CD4-positive, alpha-beta T cell (primary cell): ENCODE measurements around the gene ZNF286A. TPM values are rescaled to one million over a fixed set of nuclear protein-coding genes. Genes with fewer than 3 reads are reported as not detected.
"Not testable (repeated sequence)": the region's sequence is repeated elsewhere in the genome, so short reads cannot be mapped to it uniquely, and the experiment has no call there.

Experiments
- ATAC-seq: fragments of 200-7000 bp; cut with Tn5 transposase; one replicate; pipeline ENCODE4 v1.10.0; 2022; ENCODE audit warnings: mild to moderate bottlenecking; ENCODE audit not compliant: poor library complexity
- CTCF ChIA-PET: fragments of 350-600 bp; sonication (Branson Sonifier 250); formaldehyde crosslinking; loops from one replicate; lab custom pipeline; 2021; ENCODE audit warnings: antibody characterized with exemption, inconsistent platforms; lab: Charles Lee
- POLR2A ChIA-PET: fragments of 350-600 bp; sonication (Branson Sonifier 250); formaldehyde crosslinking; loops from one replicate; lab custom pipeline; 2021; ENCODE audit warnings: antibody characterized with exemption, inconsistent platforms; lab: Charles Lee
- DNase-seq, 14 experiments: peaks; one replicate each; pipeline ENCODE4 v3.0.0-alpha.2; 2013 to 2020; ENCODE audit warnings: mixed read lengths in 2 of 14
- H3K27ac ChIP-seq, 2 donors: one replicate each; pipeline versions ENCODE4 v1.5.1 to v1.7.0; 2013; ENCODE audit warnings: low read length in 2 of 2, low read depth in 1 of 2, mild to moderate bottlenecking in 1 of 2
- H3K27me3 ChIP-seq, 2 experiments: 1 replicate in 1 of 2; 2 replicates in 1 of 2; pipeline versions ENCODE4 v1.6.1 to v1.7.0; 2013; ENCODE audit warnings: low read length in 2 of 2, control low read depth in 1 of 2, mild to moderate bottlenecking in 1 of 2, moderate library complexity in 1 of 2; ENCODE audit not compliant: insufficient read depth in 2 of 2, control insufficient read depth in 1 of 2
- H3K36me3 ChIP-seq: one replicate; pipeline ENCODE4 v1.6.1; 2013; ENCODE audit warnings: low read length, control low read depth; ENCODE audit not compliant: insufficient read depth
- H3K4me1 ChIP-seq: one replicate; pipeline ENCODE4 v1.6.1; 2013; ENCODE audit warnings: low read length, control low read depth; ENCODE audit not compliant: insufficient read depth
- H3K4me3 ChIP-seq: one replicate; pipeline ENCODE4 v1.5.1; 2013; ENCODE audit warnings: mild to moderate bottlenecking, low read length, moderate library complexity
- H3K9me3 ChIP-seq, 2 experiments: 1 replicate in 1 of 2; 2 replicates in 1 of 2; pipeline versions ENCODE4 v1.6.1 to v1.7.0; 2013; ENCODE audit warnings: low read length in 2 of 2, mild to moderate bottlenecking in 2 of 2, control low read depth in 1 of 2, moderate library complexity in 1 of 2; ENCODE audit not compliant: control insufficient read depth in 1 of 2, insufficient read depth in 1 of 2
- H3K27ac Mint-ChIP-seq: one replicate; pipeline ENCODE4 v1.8.0; 2020; ENCODE audit warnings: mixed read lengths
- H3K27me3 Mint-ChIP-seq: one replicate; pipeline ENCODE4 v1.8.0; 2021; ENCODE audit warnings: mixed read lengths
- H3K36me3 Mint-ChIP-seq: one replicate; pipeline ENCODE4 v1.8.0; 2021; ENCODE audit warnings: low read depth, mixed read lengths
- H3K4me1 Mint-ChIP-seq: one replicate; pipeline ENCODE4 v1.8.0; 2021; ENCODE audit warnings: low read depth, mixed read lengths
- H3K4me3 Mint-ChIP-seq: one replicate; pipeline ENCODE4 v1.8.0; 2020; ENCODE audit warnings: mild to moderate bottlenecking, mixed read lengths
- H3K9me3 Mint-ChIP-seq: one replicate; pipeline ENCODE4 v1.8.0; 2020; ENCODE audit warnings: mixed read lengths
- intact Hi-C, 2 experiments: fragments of 100-400 bp; cut with DNase I in 1 of 2; cut with micrococcal nuclease in 1 of 2; formaldehyde crosslinking; loops; one replicate each; pipeline versions ENCODE4 v1.15.1 to v1.9.0; 2023 to 2025; cut with DNase I, micrococcal nuclease
- total RNA-seq, 174 experiments: library from RNA in 2 of 174; stranded (reverse) in 2 of 174; gene quantifications; one replicate each; pipeline ENCODE4 v1.2.3 and lab custom pipeline; 2021 to 2026
- TF ChIP-seq, protein P1 (sequence below): fragments of 200-600 bp; IDR thresholded peaks from one replicate; pipeline ENCODE4 v1.8.0; 2022; ENCODE audit warnings: antibody characterized with exemption, mild to moderate bottlenecking

ZNF286A gene
- total RNA-seq, 2 experiments from 2014 or later: 14.4 to 19.4 TPM

DNA sequence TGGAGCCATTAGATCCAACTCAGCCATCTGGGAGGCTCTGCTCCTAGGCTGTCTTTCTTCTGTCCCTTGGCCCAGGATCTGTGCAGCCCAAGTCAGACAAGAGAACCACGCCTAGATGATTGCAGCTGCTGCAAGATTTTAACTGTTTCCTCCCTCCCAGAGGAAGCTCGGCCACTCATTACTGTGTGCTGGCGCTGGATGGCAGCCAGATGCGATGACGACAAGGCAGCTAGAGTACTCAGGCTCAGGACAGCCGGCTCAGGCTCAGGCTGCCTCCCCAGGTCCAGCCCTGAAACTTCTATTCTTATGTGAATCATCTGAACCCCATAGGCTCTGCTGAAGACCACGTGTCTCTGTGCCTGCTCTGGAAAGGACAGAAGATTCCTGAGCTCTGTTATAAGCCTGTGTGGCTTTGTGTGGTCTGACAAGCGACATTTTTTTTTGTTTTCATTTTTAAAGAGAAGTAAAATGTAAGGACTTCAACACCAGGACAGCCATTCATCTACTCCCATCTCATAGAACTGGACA lies 47.9 kb upstream of the ZNF286A start:
- intact Hi-C loops: no loop called here
- Histone ChIP-seq H3K4me3 (peak overlapping the region; percentile 31), H3K36me3 (no peaks in the 10 kb centered on the region), H3K27ac (no peak overlapping the region), H3K9me3 (no peaks in the 10 kb centered on the region), H3K27me3 (no peaks in the 10 kb centered on the region), H3K4me1 (peaks cover 12% of the 10 kb centered on the region)
- DNase-seq (peak in 10 of 14 experiments; percentile 1 to 71 (median 28)), ATAC-seq (peak; percentile 57)
- peaks cover 10% of the 10 kb centered on the region for H3K4me1 Mint-ChIP-seq
- H3K27ac Mint-ChIP-seq: no peak overlapping the region
- H3K9me3 Mint-ChIP-seq: no peaks in the 10 kb centered on the region
- no peaks in the 10 kb centered on the region for H3K36me3 Mint-ChIP-seq
- H3K4me3 Mint-ChIP-seq: peak overlapping the region; percentile 49
- TF ChIP-seq, protein P1, sequence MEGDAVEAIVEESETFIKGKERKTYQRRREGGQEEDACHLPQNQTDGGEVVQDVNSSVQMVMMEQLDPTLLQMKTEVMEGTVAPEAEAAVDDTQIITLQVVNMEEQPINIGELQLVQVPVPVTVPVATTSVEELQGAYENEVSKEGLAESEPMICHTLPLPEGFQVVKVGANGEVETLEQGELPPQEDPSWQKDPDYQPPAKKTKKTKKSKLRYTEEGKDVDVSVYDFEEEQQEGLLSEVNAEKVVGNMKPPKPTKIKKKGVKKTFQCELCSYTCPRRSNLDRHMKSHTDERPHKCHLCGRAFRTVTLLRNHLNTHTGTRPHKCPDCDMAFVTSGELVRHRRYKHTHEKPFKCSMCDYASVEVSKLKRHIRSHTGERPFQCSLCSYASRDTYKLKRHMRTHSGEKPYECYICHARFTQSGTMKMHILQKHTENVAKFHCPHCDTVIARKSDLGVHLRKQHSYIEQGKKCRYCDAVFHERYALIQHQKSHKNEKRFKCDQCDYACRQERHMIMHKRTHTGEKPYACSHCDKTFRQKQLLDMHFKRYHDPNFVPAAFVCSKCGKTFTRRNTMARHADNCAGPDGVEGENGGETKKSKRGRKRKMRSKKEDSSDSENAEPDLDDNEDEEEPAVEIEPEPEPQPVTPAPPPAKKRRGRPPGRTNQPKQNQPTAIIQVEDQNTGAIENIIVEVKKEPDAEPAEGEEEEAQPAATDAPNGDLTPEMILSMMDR: no peak
- CTCF ChIA-PET: no interaction called here
- no peaks in the 10 kb centered on the region for H3K27me3 Mint-ChIP-seq
- POLR2A ChIA-PET: no interaction called here

DNA sequence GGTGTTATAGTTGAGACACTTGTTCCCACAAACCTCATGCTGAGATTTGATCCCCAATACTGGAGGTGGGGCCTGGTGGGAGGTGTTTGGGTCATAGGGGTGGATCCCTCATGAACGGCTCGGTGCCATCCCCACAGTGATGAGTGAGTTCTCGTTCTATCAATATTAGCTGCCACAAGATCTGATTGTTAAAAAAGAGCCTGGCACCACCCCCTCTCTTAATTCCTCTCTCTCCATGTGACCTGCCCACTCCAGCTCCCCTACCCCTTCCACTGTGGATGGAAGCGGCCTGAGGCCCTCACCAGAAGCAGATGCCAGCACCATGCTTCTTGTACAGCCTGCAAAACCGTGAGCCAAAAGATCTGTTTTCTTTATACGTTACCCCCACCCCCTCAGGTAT lies 46.6 kb upstream of the ZNF286A start:
- CTCF ChIA-PET: no interaction called here
- Mint-ChIP-seq H3K9me3 (no peaks in the 10 kb centered on the region), H3K27me3 (no peaks in the 10 kb centered on the region), H3K4me3 (no peak overlapping the region), H3K36me3 (no peaks in the 10 kb centered on the region), H3K4me1 (peaks cover 10% of the 10 kb centered on the region), H3K27ac (no peak overlapping the region)
- no peak for DNase-seq
- TF ChIP-seq, protein P1: no peak
- Histone ChIP-seq H3K4me1 (peaks cover 12% of the 10 kb centered on the region), H3K27me3 (no peaks in the 10 kb centered on the region), H3K9me3 (no peaks in the 10 kb centered on the region), H3K27ac (no peak overlapping the region), H3K36me3 (peaks cover 5% of the 10 kb centered on the region), H3K4me3 (no peak overlapping the region)
- POLR2A ChIA-PET: no interaction called here
- no peak for ATAC-seq
- intact Hi-C loops: no loop called here

DNA sequence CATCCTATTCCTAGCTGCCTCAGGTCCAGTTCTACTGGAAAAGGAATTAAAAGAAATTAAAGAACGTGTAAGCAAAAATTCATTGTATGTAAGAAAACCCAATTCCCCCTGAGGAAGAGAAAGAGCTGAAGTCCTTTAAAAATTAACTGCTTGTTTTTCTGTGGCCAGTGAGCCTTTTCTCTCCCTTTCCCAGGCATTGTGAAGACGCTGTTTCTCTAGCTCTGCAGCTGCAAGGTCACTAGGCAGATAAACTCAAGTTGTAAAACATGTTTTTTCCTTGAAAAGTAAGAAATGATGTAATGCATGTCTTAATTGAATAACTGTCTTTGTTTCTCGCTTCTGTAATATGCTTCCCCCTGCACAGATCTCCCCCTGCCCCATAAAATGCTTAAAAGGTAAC lies 45.2 kb upstream of the ZNF286A start:
- H3K27ac ChIP-seq, H3K36me3 ChIP-seq, POLR2A ChIA-PET, H3K9me3 Mint-ChIP-seq, CTCF ChIA-PET, DNase-seq, H3K9me3 ChIP-seq, H3K27me3 ChIP-seq, H3K4me3 ChIP-seq, H3K4me3 Mint-ChIP-seq, H3K27ac Mint-ChIP-seq, intact Hi-C loops, ATAC-seq, H3K27me3 Mint-ChIP-seq, H3K4me1 Mint-ChIP-seq, H3K36me3 Mint-ChIP-seq: not testable (repeated sequence)
- peaks cover 12% of the 10 kb centered on the region for H3K4me1 ChIP-seq

GRCh38 chr17:15654886-15655561 lies 44.5 kb upstream of the ZNF286A start:
- DNase-seq (no peak), ATAC-seq (no peak)
- TF ChIP-seq, protein P1: no peak
- POLR2A ChIA-PET: no interaction called here
- intact Hi-C loops: no loop called here
- Histone ChIP-seq H3K4me1 (peaks cover 12% of the 10 kb centered on the region), H3K27me3 (no peaks in the 10 kb centered on the region), H3K4me3 (no peak overlapping the region), H3K27ac (no peak overlapping the region), H3K36me3 (peaks cover 7% of the 10 kb centered on the region), H3K9me3 (no peaks in the 10 kb centered on the region)
- Mint-ChIP-seq H3K27me3 (no peaks in the 10 kb centered on the region), H3K27ac (no peak overlapping the region), H3K4me1 (peaks cover 10% of the 10 kb centered on the region), H3K4me3 (no peak overlapping the region), H3K9me3 (no peaks in the 10 kb centered on the region), H3K36me3 (no peaks in the 10 kb centered on the region)
- CTCF ChIA-PET: no interaction called here
